A673 (cell line): ENCODE data around the gene PLLP. TPM values are rescaled to one million over a fixed set of nuclear protein-coding genes. Genes with fewer than 3 reads are reported as not detected.

Experiments
- BruUV-seq: library from RNA; stranded (reverse); fragments of 400-500 nt; replicated peaks from 2 replicates; lab custom pipeline; 2021; lab: Mats Ljungman, UMichigan
- CTCF ChIA-PET: fragments of 300-600 bp; sonication (Branson Sonifier 250); formaldehyde crosslinking; loops from one replicate; lab custom pipeline; 2022; ENCODE audit warnings: antibody characterized with exemption; lab: Charles Lee
- POLR2A ChIA-PET: fragments of 300-600 bp; sonication (Branson Sonifier 250); formaldehyde crosslinking; loops from one replicate; lab custom pipeline; 2022; ENCODE audit warnings: antibody characterized with exemption; ENCODE audit not compliant: low non-redundant PET; lab: Charles Lee
- DNase-seq: peaks from one replicate; pipeline ENCODE4 v3.0.0-alpha.2; 2015; ENCODE audit warnings: low spot score
- H3K27ac ChIP-seq: fragments of 200-600 bp; sonication (generic); 2 replicates; pipeline ENCODE4 v1.5.1; 2016; ENCODE audit warnings: mixed run types, low read depth, mild to moderate bottlenecking, mixed read lengths, antibody characterized with exemption, low read length; ENCODE audit not compliant: poor library complexity, severe bottlenecking
- H3K27me3 ChIP-seq: fragments of 200-600 bp; sonication (generic); replicated peaks from 2 replicates; pipeline ENCODE4 v1.6.1; 2017; ENCODE audit warnings: mixed run types, low read depth, mild to moderate bottlenecking, mixed read lengths, antibody characterized with exemption, low read length; ENCODE audit not compliant: insufficient read depth, poor library complexity
- H3K36me3 ChIP-seq: fragments of 200-600 bp; sonication (generic); 2 replicates; pipeline ENCODE4 v1.6.1; 2016; ENCODE audit warnings: mixed run types, mild to moderate bottlenecking, mixed read lengths, antibody characterized with exemption, low read length; ENCODE audit not compliant: insufficient read depth, poor library complexity, severe bottlenecking
- H3K4me1 ChIP-seq: fragments of 200-600 bp; sonication (generic); 2 replicates; pipeline ENCODE4 v1.6.1; 2017; ENCODE audit warnings: mixed run types, mild to moderate bottlenecking, mixed read lengths, antibody characterized with exemption, low read length; ENCODE audit not compliant: insufficient read depth, poor library complexity, severe bottlenecking
- H3K4me3 ChIP-seq: fragments of 200-600 bp; sonication (generic); 2 replicates; pipeline ENCODE4 v1.5.1; 2016; ENCODE audit warnings: low read depth, mixed run types, mild to moderate bottlenecking, mixed read lengths, low read length; ENCODE audit not compliant: poor library complexity, severe bottlenecking
- H3K9me3 ChIP-seq: fragments of 200-600 bp; sonication (generic); 2 replicates; pipeline ENCODE4 v1.6.1; 2016; ENCODE audit warnings: mixed run types, low read depth, mild to moderate bottlenecking, mixed read lengths, antibody characterized with exemption, low read length; ENCODE audit not compliant: poor library complexity, severe bottlenecking
- CTCF ChIP-seq: fragments of 300-800, 200-600 bp; sonication (generic); conservative IDR thresholded peaks from 2 replicates; pipeline ENCODE4 v1.5.1; 2017; ENCODE audit warnings: low read depth, mild to moderate bottlenecking, antibody characterized with exemption, low read length, moderate library complexity, mixed read lengths
- EZH2 ChIP-seq: fragments of 200-600 bp; sonication (generic); IDR thresholded peaks from 2 replicates; pipeline ENCODE4 v1.6.1; 2017; ENCODE audit warnings: borderline replicate concordance, low read depth, mild to moderate bottlenecking, mixed read lengths, antibody characterized with exemption, low read length; ENCODE audit not compliant: poor library complexity, severe bottlenecking
- intact Hi-C: fragments of 100-400 bp; cut with micrococcal nuclease; formaldehyde crosslinking; loops from one replicate; pipeline ENCODE4 v1.10.0; 2022; ENCODE audit not compliant: unreplicated experiment
- total RNA-seq: library from RNA; stranded (reverse); gene quantifications from 2 replicates; pipeline ENCODE4 v1.2.3, GENCODE V29; 2021

PLLP gene
- total RNA-seq, 1 experiment from 2014 or later, result 1.1 TPM

GRCh38 chr16:57297856-57298255 lies 13.4 kb upstream of the PLLP start:
- POLR2A ChIA-PET, result no interaction called here
- intact Hi-C loops, result no loop called here
- Histone ChIP-seq H3K36me3 (no peaks in the 10 kb centered on the region), H3K9me3 (no peaks in the 10 kb centered on the region), H3K4me1 (peaks cover 4% of the 10 kb centered on the region), H3K27ac (no peak overlapping the region), H3K27me3 (no peaks in the 10 kb centered on the region), H3K4me3 (no peak overlapping the region)
- TF ChIP-seq CTCF (no peak), EZH2 (no peak)
- CTCF ChIA-PET, result no interaction called here
- BruUV-seq, result no TSS peak
- no peak for DNase-seq

GRCh38 chr16:57289391-57290257 lies 5.2 kb upstream of the PLLP start:
- DNase-seq, result no peak
- CTCF ChIA-PET, result no interaction called here
- intact Hi-C loops, result no loop called here

GRCh38 chr16:57285379-57285778 lies 907 bp upstream of the PLLP start:
- Histone ChIP-seq H3K36me3 (no peaks in the 10 kb centered on the region), H3K4me3 (no peak overlapping the region), H3K9me3 (no peaks in the 10 kb centered on the region), H3K27ac (no peak overlapping the region), H3K27me3 (no peaks in the 10 kb centered on the region), H3K4me1 (no peaks in the 10 kb centered on the region)
- intact Hi-C loops, result no loop called here
- TF ChIP-seq EZH2 (no peak), CTCF (no peak)
- no TSS peak for BruUV-seq
- no peak for DNase-seq
- POLR2A ChIA-PET, result no interaction called here
- CTCF ChIA-PET, result interaction anchor here (0.6 kb wide), 1 partner anchor 142 kb away, joined by 4 read pairs; no protein-coding TSS in a partner anchor

More at GRCh38 chr16:57289391-57290257, 5.2 kb upstream of the PLLP start:
- no peaks in the 10 kb centered on the region for H3K36me3 ChIP-seq
- POLR2A ChIA-PET, result no interaction called here
- H3K27ac ChIP-seq, result no peak overlapping the region
- BruUV-seq, result no TSS peak
- no peaks in the 10 kb centered on the region for H3K9me3 ChIP-seq
- no peak overlapping the region for H3K4me3 ChIP-seq
- no peaks in the 10 kb centered on the region for H3K4me1 ChIP-seq
- no peak for TF ChIP-seq CTCF
- TF ChIP-seq EZH2, result no peak
- no peaks in the 10 kb centered on the region for H3K27me3 ChIP-seq
